Neutrophil (primary cell): ENCODE data around the gene RNPEPL1.
A peak's percentile ranks its signal among the peaks of the same experiment; 100 is the strongest.

ENCODE experiments used
- H3K27ac ChIP-seq: fragments of 200-600 bp; sonication (generic); 2 replicates; pipeline ENCODE4 v1.5.1; 2016; ENCODE audit warnings: mild to moderate bottlenecking, moderate library complexity
- H3K27me3 ChIP-seq: fragments of 200-600 bp; sonication (generic); 2 replicates; pipeline ENCODE4 v1.6.0; 2016; ENCODE audit warnings: mild to moderate bottlenecking
- H3K36me3 ChIP-seq: fragments of 200-600 bp; sonication (generic); 2 replicates; pipeline ENCODE4 v1.5.1; 2017
- H3K4me1 ChIP-seq, 2 experiments: fragments of 200-600 bp in 1 of 2; sonication (generic) in 1 of 2; 1 replicate in 1 of 2; 2 replicates in 1 of 2; pipeline versions ENCODE4 v1.5.1 to v1.6.1; 2013 to 2016; ENCODE audit warnings: low read depth in 1 of 2, low read length in 1 of 2, mild to moderate bottlenecking in 1 of 2, moderate library complexity in 1 of 2; ENCODE audit not compliant: control insufficient read depth in 1 of 2, insufficient read depth in 1 of 2
- H3K4me3 ChIP-seq, 2 experiments: fragments of 200-600 bp in 1 of 2; sonication (generic) in 1 of 2; 1 replicate in 1 of 2; 2 replicates in 1 of 2; pipeline ENCODE4 v1.5.1; 2013 to 2016; ENCODE audit warnings: low read depth in 1 of 2, low read length in 1 of 2, mild to moderate bottlenecking in 1 of 2, moderate library complexity in 1 of 2
- H3K9me3 ChIP-seq: fragments of 200-600 bp; sonication (generic); 2 replicates; pipeline ENCODE4 v1.5.1; 2016
- CTCF ChIP-seq: fragments of 200-600 bp; sonication (generic); IDR thresholded peaks from 2 replicates; pipeline ENCODE4 v1.5.1; 2016; ENCODE audit warnings: antibody characterized with exemption

RNPEPL1 gene

GRCh38 chr2:240583774-240584173 is 15.5 kb downstream of the RNPEPL1 start:
- TF ChIP-seq CTCF = no peak
- no peaks in the 10 kb centered on the region for H3K27me3 ChIP-seq
- H3K36me3 ChIP-seq = peaks cover 3% of the 10 kb centered on the region
- no peaks in the 10 kb centered on the region for H3K9me3 ChIP-seq
- no peak overlapping the region for H3K4me3 ChIP-seq
- H3K27ac ChIP-seq = no peak overlapping the region
- H3K4me1 ChIP-seq = peaks cover 55 to 60% of the 10 kb centered on the region in 2 experiments

GRCh38 chr2:240584486-240585031 is 16.3 kb downstream of the RNPEPL1 start:
- no peak overlapping the region for H3K4me3 ChIP-seq

GRCh38 chr2:240585101-240585500 is 16.8 kb downstream of the RNPEPL1 start:
- peaks cover 10% of the 10 kb centered on the region for H3K36me3 ChIP-seq
- TF ChIP-seq CTCF = no peak
- H3K4me1 ChIP-seq = peaks cover 42 to 47% of the 10 kb centered on the region in 2 experiments
- no peaks in the 10 kb centered on the region for H3K27me3 ChIP-seq
- H3K9me3 ChIP-seq = no peaks in the 10 kb centered on the region
- peak overlapping the region; percentile 95 to 96 for H3K4me3 ChIP-seq
- peak overlapping the region; percentile 92 for H3K27ac ChIP-seq

More at GRCh38 chr2:240584486-240585031, 16.3 kb downstream of the RNPEPL1 start:
- Histone ChIP-seq H3K27ac (no peak overlapping the region), H3K27me3 (no peaks in the 10 kb centered on the region), H3K4me1 (peaks cover 47 to 52% of the 10 kb centered on the region in 2 experiments), H3K9me3 (no peaks in the 10 kb centered on the region), H3K36me3 (peaks cover 5% of the 10 kb centered on the region)
- TF ChIP-seq CTCF = no peak

- Histone ChIP-seq H3K4me1 (peaks cover 35 to 41% of the 10 kb centered on the region in 2 experiments), H3K9me3 (no peaks in the 10 kb centered on the region), H3K27ac (peak overlapping the region; percentile 92), H3K27me3 (no peaks in the 10 kb centered on the region), H3K4me3 (peak overlapping the region; percentile 95 to 96), H3K36me3 (peaks cover 17% of the 10 kb centered on the region)
- TF ChIP-seq CTCF = no peak
Measured at GRCh38 chr2:240585681-240586197, 17.5 kb downstream of the RNPEPL1 start.

- Histone ChIP-seq H3K27me3 (no peaks in the 10 kb centered on the region), H3K4me1 (peaks cover 32 to 34% of the 10 kb centered on the region in 2 experiments), H3K4me3 (peak within 1 kb of the TSS; percentile 95 to 96), H3K36me3 (peaks cover 23% of the 10 kb centered on the region), H3K27ac (peak within 1 kb of the TSS; percentile 92), H3K9me3 (no peaks in the 10 kb centered on the region)
- peak; percentile 55 for TF ChIP-seq CTCF
Measured at GRCh38 chr2:240586198-240586918, 18.1 kb downstream of the RNPEPL1 start, which contains the start of gene CAPN10. Gene CAPN10 (plus strand): TSS chr2:240586734. CDS start chr2:240586912, 178 bp downstream.
